ENCODE measurements around the gene HDAC6. TPM values are rescaled to one million over a fixed set of nuclear protein-coding genes. Genes with fewer than 3 reads are reported as not detected.

The HDAC6 gene
- total RNA-seq, 1 donor from 2014 or later, result 151 TPM

DNA sequence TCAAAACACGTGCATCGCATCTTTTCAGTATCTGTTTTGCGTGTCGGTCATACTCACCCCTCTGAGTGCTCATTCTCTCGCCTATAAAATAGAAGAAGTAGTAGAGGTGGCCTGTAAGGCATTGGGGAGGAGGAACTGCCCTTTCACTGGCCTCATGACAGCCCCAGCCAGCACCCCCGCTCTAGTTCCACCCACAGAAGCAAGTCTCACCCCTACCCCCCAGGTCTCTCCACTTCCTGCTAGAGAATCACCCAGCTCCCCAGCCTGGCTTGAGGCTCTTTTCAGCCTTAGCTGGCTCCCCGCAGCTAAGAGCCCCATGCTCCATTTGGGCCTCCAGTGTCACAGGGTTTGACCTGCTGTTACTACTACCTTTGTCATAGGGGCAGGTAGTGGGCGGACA lies 11.8 kb downstream of the HDAC6 start:
- DNase-seq (ENCODE audit: extremely low spot score, unreplicated experiment), result no peak
- Mint-ChIP-seq H3K4me3 (no peak overlapping the region), H3K27ac (no peak overlapping the region), H3K27me3 (no peaks in the 10 kb centered on the region), H3K9me3 (no peaks in the 10 kb centered on the region), H3K36me3 (no peaks in the 10 kb centered on the region), H3K4me1 (ENCODE audit: unreplicated experiment) (no peaks in the 10 kb centered on the region)
- TF ChIP-seq, protein P1, sequence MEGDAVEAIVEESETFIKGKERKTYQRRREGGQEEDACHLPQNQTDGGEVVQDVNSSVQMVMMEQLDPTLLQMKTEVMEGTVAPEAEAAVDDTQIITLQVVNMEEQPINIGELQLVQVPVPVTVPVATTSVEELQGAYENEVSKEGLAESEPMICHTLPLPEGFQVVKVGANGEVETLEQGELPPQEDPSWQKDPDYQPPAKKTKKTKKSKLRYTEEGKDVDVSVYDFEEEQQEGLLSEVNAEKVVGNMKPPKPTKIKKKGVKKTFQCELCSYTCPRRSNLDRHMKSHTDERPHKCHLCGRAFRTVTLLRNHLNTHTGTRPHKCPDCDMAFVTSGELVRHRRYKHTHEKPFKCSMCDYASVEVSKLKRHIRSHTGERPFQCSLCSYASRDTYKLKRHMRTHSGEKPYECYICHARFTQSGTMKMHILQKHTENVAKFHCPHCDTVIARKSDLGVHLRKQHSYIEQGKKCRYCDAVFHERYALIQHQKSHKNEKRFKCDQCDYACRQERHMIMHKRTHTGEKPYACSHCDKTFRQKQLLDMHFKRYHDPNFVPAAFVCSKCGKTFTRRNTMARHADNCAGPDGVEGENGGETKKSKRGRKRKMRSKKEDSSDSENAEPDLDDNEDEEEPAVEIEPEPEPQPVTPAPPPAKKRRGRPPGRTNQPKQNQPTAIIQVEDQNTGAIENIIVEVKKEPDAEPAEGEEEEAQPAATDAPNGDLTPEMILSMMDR (conservative IDR thresholded peaks at IDR 0.05), result no peak

DNA sequence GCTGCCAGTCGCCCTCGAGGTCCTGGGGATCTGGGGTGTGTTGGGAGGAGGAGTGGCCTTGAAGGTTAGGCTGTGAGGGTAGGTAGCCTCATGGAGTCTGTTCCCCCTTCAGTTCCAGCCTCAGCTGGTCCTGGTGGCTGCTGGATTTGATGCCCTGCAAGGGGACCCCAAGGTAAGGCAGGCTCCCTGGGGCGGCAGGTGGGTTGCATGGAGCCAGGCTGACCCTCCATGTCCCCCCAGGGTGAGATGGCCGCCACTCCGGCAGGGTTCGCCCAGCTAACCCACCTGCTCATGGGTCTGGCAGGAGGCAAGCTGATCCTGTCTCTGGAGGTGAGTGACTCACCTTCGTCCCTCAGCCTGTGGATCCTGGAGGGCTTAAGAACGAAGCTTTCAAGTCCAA lies 12.9 kb downstream of the HDAC6 start:
- no peak overlapping the region for H3K27ac Mint-ChIP-seq
- H3K36me3 Mint-ChIP-seq, result no peaks in the 10 kb centered on the region
- H3K9me3 Mint-ChIP-seq, result no peaks in the 10 kb centered on the region
- no peak overlapping the region for H3K4me3 Mint-ChIP-seq
- no peak for DNase-seq (ENCODE audit: extremely low spot score, unreplicated experiment)
- H3K4me1 Mint-ChIP-seq (ENCODE audit: unreplicated experiment), result no peaks in the 10 kb centered on the region
- H3K27me3 Mint-ChIP-seq, result no peaks in the 10 kb centered on the region
- TF ChIP-seq, protein P1 (conservative IDR thresholded peaks at IDR 0.05), result no peak

DNA sequence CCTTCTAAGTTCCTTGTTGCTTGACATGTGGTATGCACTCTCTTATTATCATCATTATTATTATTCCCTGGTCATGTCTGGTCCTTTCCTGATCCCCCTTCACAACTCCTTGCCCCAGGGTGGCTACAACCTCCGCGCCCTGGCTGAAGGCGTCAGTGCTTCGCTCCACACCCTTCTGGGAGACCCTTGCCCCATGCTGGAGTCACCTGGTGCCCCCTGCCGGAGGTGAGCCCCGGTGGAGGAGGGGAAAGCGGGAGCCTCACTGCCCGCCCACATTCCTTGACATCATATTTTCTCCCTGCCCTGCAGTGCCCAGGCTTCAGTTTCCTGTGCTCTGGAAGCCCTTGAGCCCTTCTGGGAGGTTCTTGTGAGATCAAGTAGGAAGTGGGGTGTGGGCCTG lies 13.4 kb downstream of the HDAC6 start:
- Mint-ChIP-seq H3K27ac (no peak overlapping the region), H3K27me3 (no peaks in the 10 kb centered on the region), H3K4me3 (no peak overlapping the region), H3K36me3 (no peaks in the 10 kb centered on the region), H3K9me3 (no peaks in the 10 kb centered on the region), H3K4me1 (ENCODE audit: unreplicated experiment) (no peaks in the 10 kb centered on the region)
- no peak for DNase-seq (ENCODE audit: extremely low spot score, unreplicated experiment)
- TF ChIP-seq, protein P1 (conservative IDR thresholded peaks at IDR 0.05), result no peak

DNA sequence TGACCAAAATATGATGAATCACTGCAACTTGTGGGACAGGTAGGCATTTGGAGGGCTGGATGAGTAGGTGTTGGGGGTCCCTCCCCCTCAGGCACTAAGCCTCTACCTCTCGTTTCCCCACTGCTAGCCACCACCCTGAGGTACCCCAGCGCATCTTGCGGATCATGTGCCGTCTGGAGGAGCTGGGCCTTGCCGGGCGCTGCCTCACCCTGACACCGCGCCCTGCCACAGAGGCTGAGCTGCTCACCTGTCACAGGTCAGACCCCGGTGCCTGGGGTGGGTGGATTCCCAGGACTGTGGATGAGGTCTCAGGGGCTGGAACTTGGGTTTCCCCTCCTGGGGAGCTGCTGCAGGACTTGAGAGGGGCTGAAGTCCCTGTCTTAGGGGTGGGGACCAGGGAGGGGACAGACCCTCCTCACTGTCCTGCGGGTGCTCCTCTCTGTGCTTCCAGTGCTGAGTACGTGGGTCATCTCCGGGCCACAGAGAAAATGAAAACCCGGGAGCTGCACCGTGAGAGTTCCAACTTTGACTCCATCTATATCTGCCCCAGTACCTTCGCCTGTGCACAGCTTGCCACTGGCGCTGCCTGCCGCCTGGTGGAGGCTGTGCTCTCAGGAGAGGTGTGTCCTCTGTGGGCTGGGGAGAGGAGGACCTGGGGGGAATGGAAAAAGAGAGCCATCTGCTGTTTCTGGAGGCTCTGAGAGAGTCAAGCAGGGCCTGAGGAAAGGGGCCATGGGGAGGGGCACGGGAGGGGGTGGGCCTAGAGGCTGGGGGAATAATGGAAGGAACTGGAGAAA lies 14.3 kb downstream of the HDAC6 start:
- DNase-seq (ENCODE audit: extremely low spot score, unreplicated experiment), result no peak
- Mint-ChIP-seq H3K4me1 (ENCODE audit: unreplicated experiment) (no peaks in the 10 kb centered on the region), H3K9me3 (no peaks in the 10 kb centered on the region), H3K36me3 (no peaks in the 10 kb centered on the region), H3K4me3 (no peak overlapping the region), H3K27me3 (no peaks in the 10 kb centered on the region), H3K27ac (no peak overlapping the region)
- TF ChIP-seq, protein P1 (conservative IDR thresholded peaks at IDR 0.05), result no peak

DNA sequence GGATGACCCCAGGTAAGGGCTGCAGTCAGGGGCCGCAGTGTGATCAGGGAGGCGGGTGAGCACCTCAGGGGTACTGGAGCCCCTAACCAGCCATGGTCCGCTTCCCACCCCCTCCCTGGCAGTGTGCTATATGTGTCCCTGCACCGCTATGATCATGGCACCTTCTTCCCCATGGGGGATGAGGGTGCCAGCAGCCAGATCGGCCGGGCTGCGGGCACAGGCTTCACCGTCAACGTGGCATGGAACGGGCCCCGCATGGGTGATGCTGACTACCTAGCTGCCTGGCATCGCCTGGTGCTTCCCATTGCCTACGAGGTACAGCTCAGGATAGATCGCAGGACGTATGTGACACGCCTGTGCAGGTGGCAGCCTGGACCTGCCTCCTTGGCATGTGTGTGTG lies 16.2 kb downstream of the HDAC6 start:
- Mint-ChIP-seq H3K36me3 (peaks cover 3% of the 10 kb centered on the region), H3K27me3 (no peaks in the 10 kb centered on the region), H3K9me3 (no peaks in the 10 kb centered on the region), H3K27ac (no peak overlapping the region), H3K4me3 (no peak overlapping the region), H3K4me1 (ENCODE audit: unreplicated experiment) (no peaks in the 10 kb centered on the region)
- TF ChIP-seq, protein P1 (conservative IDR thresholded peaks at IDR 0.05), result no peak
- DNase-seq (ENCODE audit: extremely low spot score, unreplicated experiment), result no peak
